A673 (cell line): Measurements from ENCODE around the gene AMY2A. TPM values are rescaled to one million over a fixed set of nuclear protein-coding genes. Genes with fewer than 3 reads are reported as not detected.
"Not testable (repeated sequence)": the region's sequence is repeated elsewhere in the genome, so short reads cannot be mapped to it uniquely, and the experiment has no call there.

ENCODE experiments used
- BruUV-seq: library from RNA; stranded (reverse); fragments of 400-500 nt; replicated peaks from 2 replicates; lab custom pipeline; 2021; lab: Mats Ljungman, UMichigan
- CTCF ChIA-PET: fragments of 300-600 bp; sonication (Branson Sonifier 250); formaldehyde crosslinking; loops from one replicate; lab custom pipeline; 2022; ENCODE audit warnings: antibody characterized with exemption; lab: Charles Lee
- POLR2A ChIA-PET: fragments of 300-600 bp; sonication (Branson Sonifier 250); formaldehyde crosslinking; loops from one replicate; lab custom pipeline; 2022; ENCODE audit warnings: antibody characterized with exemption; ENCODE audit not compliant: low non-redundant PET; lab: Charles Lee
- DNase-seq: peaks from one replicate; pipeline ENCODE4 v3.0.0-alpha.2; 2015; ENCODE audit warnings: low spot score
- H3K27ac ChIP-seq: fragments of 200-600 bp; sonication (generic); 2 replicates; pipeline ENCODE4 v1.5.1; 2016; ENCODE audit warnings: mixed run types, low read depth, mild to moderate bottlenecking, mixed read lengths, antibody characterized with exemption, low read length; ENCODE audit not compliant: poor library complexity, severe bottlenecking
- H3K27me3 ChIP-seq: fragments of 200-600 bp; sonication (generic); replicated peaks from 2 replicates; pipeline ENCODE4 v1.6.1; 2017; ENCODE audit warnings: mixed run types, low read depth, mild to moderate bottlenecking, mixed read lengths, antibody characterized with exemption, low read length; ENCODE audit not compliant: insufficient read depth, poor library complexity
- H3K36me3 ChIP-seq: fragments of 200-600 bp; sonication (generic); 2 replicates; pipeline ENCODE4 v1.6.1; 2016; ENCODE audit warnings: mixed run types, mild to moderate bottlenecking, mixed read lengths, antibody characterized with exemption, low read length; ENCODE audit not compliant: insufficient read depth, poor library complexity, severe bottlenecking
- H3K4me1 ChIP-seq: fragments of 200-600 bp; sonication (generic); 2 replicates; pipeline ENCODE4 v1.6.1; 2017; ENCODE audit warnings: mixed run types, mild to moderate bottlenecking, mixed read lengths, antibody characterized with exemption, low read length; ENCODE audit not compliant: insufficient read depth, poor library complexity, severe bottlenecking
- H3K4me3 ChIP-seq: fragments of 200-600 bp; sonication (generic); 2 replicates; pipeline ENCODE4 v1.5.1; 2016; ENCODE audit warnings: low read depth, mixed run types, mild to moderate bottlenecking, mixed read lengths, low read length; ENCODE audit not compliant: poor library complexity, severe bottlenecking
- H3K9me3 ChIP-seq: fragments of 200-600 bp; sonication (generic); 2 replicates; pipeline ENCODE4 v1.6.1; 2016; ENCODE audit warnings: mixed run types, low read depth, mild to moderate bottlenecking, mixed read lengths, antibody characterized with exemption, low read length; ENCODE audit not compliant: poor library complexity, severe bottlenecking
- intact Hi-C: fragments of 100-400 bp; cut with micrococcal nuclease; formaldehyde crosslinking; loops from one replicate; pipeline ENCODE4 v1.10.0; 2022; ENCODE audit not compliant: unreplicated experiment
- total RNA-seq: library from RNA; stranded (reverse); gene quantifications from 2 replicates; pipeline ENCODE4 v1.2.3, GENCODE V29; 2021

The AMY2A gene
- total RNA-seq, 1 experiment from 2014 or later: not detected

DNA sequence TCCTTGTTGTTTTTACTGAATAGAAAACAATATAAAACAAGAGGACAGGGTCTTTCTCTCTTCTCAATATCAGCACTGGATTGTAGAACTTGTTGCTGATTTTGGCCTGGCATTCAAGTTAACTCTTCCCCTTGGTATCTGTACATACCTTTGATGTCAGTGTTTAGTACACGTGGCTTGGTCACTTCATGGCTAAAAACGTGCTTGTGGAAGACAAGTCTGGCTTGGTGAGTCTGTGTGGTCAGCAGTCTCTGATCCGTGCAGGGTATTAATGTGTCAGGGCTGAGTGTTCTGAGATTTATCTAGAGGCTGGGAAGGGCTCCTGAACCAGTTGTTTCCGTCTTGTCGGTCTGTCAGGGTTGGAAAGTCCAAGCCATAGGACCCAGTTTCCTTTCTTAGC is 38.2 kb downstream of the AMY2A start, which contains the start of gene AMY1A:
TSS of gene AMY1A (plus strand) at position 301 of the 400 bp plus-strand sequence. CDS start 571 bp downstream, outside the sequence.
- H3K9me3 ChIP-seq, H3K36me3 ChIP-seq, BruUV-seq, H3K4me3 ChIP-seq, DNase-seq, H3K27me3 ChIP-seq, POLR2A ChIA-PET, H3K4me1 ChIP-seq, intact Hi-C loops, CTCF ChIA-PET, H3K27ac ChIP-seq: not testable (repeated sequence)

Other genes starting within 250 kb of the AMY2A start
- gene RNPC3, start 91.7 kb upstream of the AMY2A start, total RNA-seq: 18.8 and 20.1 TPM in 2 replicates
- 1.4 TPM in 2 replicates for gene AMY2B, start 45.8 kb upstream of the AMY2A start, total RNA-seq
- not detected in 2 replicates for gene AMY1A, start 38.3 kb downstream of the AMY2A start, total RNA-seq
- gene AMY1B, start 78.8 kb downstream of the AMY2A start, total RNA-seq: not detected in 2 replicates
- not detected in 2 replicates for gene AMY1C, start 132.5 kb downstream of the AMY2A start, total RNA-seq